SU-DHL-6 (cell line): Measurements from ENCODE around the gene FFAR3.

Experiments
- EZH2phosphoT487 ChIP-seq: fragments of 200-600 bp; sonication (generic), shearing (Covaris generic); conservative IDR thresholded peaks from 2 replicates; pipeline ENCODE4 v1.6.1; 2018; ENCODE audit warnings: mild to moderate bottlenecking, antibody characterized with exemption, low read length, moderate library complexity, mixed read lengths
- TF ChIP-seq, protein P1 (sequence below): fragments of 200-600 bp; sonication (generic); IDR thresholded peaks from one replicate; pipeline ENCODE4 v1.5.1; 2017; ENCODE audit warnings: antibody characterized with exemption, mild to moderate bottlenecking, low read length, moderate library complexity; ENCODE audit not compliant: insufficient read depth, poor library complexity, severe bottlenecking

DNA sequence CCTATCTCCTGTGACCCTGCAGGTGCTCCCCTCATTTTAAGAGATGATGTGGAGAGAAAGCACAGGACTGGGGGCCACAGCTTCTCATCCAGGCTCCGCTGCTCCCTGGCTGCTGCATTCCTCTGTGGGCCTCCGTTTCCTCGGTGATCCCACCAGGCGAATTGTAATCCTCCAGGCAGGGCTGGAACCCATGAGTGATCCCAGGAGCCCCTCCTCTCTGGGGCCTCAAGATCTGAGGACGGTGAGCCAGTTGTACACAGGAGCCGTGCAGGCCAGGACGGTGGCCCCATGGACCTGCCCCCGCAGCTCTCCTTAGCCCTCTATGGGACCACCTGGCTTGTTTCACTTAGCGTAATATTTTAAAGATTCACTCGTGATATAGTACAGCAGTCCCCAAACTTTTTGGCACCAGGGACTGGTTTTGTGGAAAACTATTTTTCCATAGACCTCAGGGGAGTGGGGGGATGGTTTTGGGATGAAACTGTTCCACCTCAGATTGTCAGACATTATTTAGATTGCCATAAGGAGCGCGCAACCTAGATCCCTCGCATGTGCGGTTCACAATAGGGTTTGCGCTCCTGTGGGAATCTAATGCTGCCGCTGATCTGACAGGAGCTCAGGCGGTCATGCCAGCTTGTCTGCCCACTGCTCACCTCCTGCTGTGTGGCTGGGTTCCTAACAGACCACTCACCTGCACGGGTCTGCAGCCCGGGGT lies 5.6 kb downstream of the FFAR3 start:
- TF ChIP-seq, protein P1, sequence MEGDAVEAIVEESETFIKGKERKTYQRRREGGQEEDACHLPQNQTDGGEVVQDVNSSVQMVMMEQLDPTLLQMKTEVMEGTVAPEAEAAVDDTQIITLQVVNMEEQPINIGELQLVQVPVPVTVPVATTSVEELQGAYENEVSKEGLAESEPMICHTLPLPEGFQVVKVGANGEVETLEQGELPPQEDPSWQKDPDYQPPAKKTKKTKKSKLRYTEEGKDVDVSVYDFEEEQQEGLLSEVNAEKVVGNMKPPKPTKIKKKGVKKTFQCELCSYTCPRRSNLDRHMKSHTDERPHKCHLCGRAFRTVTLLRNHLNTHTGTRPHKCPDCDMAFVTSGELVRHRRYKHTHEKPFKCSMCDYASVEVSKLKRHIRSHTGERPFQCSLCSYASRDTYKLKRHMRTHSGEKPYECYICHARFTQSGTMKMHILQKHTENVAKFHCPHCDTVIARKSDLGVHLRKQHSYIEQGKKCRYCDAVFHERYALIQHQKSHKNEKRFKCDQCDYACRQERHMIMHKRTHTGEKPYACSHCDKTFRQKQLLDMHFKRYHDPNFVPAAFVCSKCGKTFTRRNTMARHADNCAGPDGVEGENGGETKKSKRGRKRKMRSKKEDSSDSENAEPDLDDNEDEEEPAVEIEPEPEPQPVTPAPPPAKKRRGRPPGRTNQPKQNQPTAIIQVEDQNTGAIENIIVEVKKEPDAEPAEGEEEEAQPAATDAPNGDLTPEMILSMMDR = no peak
- no peak for TF ChIP-seq EZH2phosphoT487
